ENCODE data around the gene GNL1.

Gene GNL1

DNA sequence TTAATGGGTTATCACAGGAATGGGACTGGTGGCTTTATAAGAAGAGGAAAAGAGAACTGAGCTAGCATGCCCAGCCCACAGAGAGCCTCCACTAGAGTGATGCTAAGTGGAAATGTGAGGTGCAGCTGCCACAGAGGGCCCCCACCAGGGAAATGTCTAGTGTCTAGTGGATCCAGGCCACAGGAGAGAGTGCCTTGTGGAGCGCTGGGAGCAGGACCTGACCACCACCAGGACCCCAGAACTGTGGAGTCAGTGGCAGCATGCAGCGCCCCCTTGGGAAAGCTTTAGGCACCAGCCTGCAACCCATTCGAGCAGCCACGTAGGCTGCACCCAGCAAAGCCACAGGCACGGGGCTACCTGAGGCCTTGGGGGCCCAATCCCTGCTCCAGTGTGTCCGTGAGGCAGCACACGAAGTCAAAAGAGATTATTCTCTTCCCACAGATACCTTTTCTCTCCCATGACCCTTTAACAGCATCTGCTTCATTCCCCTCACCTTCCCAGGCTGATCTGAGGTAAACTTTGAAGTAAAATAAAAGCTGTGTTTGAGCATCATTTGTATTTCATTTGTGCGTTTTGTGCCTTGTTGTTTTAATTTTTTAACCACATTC is 62.5 kb downstream of the GNL1 start:
- TF ChIP-seq, protein P1, sequence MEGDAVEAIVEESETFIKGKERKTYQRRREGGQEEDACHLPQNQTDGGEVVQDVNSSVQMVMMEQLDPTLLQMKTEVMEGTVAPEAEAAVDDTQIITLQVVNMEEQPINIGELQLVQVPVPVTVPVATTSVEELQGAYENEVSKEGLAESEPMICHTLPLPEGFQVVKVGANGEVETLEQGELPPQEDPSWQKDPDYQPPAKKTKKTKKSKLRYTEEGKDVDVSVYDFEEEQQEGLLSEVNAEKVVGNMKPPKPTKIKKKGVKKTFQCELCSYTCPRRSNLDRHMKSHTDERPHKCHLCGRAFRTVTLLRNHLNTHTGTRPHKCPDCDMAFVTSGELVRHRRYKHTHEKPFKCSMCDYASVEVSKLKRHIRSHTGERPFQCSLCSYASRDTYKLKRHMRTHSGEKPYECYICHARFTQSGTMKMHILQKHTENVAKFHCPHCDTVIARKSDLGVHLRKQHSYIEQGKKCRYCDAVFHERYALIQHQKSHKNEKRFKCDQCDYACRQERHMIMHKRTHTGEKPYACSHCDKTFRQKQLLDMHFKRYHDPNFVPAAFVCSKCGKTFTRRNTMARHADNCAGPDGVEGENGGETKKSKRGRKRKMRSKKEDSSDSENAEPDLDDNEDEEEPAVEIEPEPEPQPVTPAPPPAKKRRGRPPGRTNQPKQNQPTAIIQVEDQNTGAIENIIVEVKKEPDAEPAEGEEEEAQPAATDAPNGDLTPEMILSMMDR (IDR thresholded peaks at IDR 0.05; ENCODE audit: control insufficient read depth, extremely low read depth, insufficient read depth): no peak
- DNase-seq (ENCODE audit: low read depth): no peak
- no peak overlapping the region for H3K4me3 ChIP-seq (ENCODE audit: low read depth, low read length)

DNA sequence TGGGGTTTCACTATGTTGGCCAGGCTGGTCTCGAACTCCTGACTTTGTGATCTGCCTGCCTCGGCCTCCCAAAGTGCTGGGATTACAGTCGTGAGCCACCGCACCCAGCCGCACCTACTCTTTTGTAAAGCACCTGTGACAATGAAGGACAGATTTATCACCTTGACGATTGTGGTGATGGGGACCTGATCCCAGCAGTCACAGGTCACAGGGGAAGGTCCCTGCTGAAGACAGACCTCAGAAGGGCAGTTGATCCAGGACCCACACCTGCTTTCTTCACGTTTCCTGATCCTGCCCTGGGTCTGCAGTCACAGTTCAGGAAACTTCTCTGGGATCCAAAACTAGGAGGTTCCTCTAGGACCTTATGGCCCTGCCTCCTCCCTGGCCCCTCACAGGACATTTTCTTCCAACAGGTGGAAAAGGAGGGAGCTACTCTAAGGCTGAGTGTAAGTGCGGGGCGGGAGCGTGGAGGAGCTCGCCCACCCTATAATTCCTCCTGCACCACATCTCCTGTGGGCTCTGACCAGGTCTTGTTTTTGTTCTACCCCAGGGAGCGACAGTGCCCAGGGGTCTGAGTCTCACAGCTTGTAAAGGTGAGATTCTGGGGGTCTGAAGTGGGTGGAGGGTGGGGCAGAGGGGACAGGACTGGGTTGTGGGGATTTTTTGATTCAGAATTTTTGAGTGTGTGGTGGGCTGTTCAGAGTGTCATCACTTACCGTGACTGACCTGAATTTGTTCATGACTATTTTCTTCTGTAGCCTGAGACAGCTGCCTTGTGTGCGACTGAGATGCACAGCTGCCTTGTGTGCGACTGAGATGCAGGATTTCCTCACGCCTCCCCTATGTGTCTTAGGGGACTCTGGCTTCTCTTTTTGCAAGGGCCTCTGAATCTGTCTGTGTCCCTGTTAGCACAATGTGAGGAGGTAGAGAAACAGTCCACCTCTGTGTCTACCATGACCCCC is 64.0 kb downstream of the GNL1 start:
- no peak overlapping the region for H3K4me3 ChIP-seq (ENCODE audit: low read depth, low read length)
- TF ChIP-seq, protein P1 (IDR thresholded peaks at IDR 0.05; ENCODE audit: control insufficient read depth, extremely low read depth, insufficient read depth): no peak
- no peak for DNase-seq (ENCODE audit: low read depth)

Data from LNCaP clone FGC (cell line).